Fibroblast of lung (primary cell): Measurements from ENCODE around the gene EFCC1.

Experiments
- EZH2 ChIP-seq: IDR thresholded peaks from 2 replicates; pipeline ENCODE4 v1.5.1; 2012; ENCODE audit warnings: low read length, control low read depth, mild to moderate bottlenecking; ENCODE audit errors: missing control alignments
- TF ChIP-seq, protein P1 (sequence below), 2 donors: IDR thresholded peaks in 1 of 2; conservative IDR thresholded peaks in 1 of 2; 1 replicate in 1 of 2; 2 replicates in 1 of 2; pipeline ENCODE4 v1.5.1; 2011 to 2012; ENCODE audit warnings: low read length in 2 of 2, control low read depth in 1 of 2, inconsistent platforms in 1 of 2, low read depth in 1 of 2, mild to moderate bottlenecking in 1 of 2

GRCh38 chr3:129005526-129006303, 4.6 kb downstream of the EFCC1 start:
- TF ChIP-seq EZH2 = no peak
- TF ChIP-seq, protein P1, sequence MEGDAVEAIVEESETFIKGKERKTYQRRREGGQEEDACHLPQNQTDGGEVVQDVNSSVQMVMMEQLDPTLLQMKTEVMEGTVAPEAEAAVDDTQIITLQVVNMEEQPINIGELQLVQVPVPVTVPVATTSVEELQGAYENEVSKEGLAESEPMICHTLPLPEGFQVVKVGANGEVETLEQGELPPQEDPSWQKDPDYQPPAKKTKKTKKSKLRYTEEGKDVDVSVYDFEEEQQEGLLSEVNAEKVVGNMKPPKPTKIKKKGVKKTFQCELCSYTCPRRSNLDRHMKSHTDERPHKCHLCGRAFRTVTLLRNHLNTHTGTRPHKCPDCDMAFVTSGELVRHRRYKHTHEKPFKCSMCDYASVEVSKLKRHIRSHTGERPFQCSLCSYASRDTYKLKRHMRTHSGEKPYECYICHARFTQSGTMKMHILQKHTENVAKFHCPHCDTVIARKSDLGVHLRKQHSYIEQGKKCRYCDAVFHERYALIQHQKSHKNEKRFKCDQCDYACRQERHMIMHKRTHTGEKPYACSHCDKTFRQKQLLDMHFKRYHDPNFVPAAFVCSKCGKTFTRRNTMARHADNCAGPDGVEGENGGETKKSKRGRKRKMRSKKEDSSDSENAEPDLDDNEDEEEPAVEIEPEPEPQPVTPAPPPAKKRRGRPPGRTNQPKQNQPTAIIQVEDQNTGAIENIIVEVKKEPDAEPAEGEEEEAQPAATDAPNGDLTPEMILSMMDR (conservative IDR thresholded peaks at IDR 0.05 in 1 of 2, IDR thresholded peaks at IDR 0.05 in 1 of 2; ENCODE audit: low read depth in 1 of 2, low read length in 2 of 2) = no peak
